IMR-90 (cell line): ENCODE measurements around the gene C9orf50. TPM values are rescaled to one million over a fixed set of nuclear protein-coding genes. Genes with fewer than 3 reads are reported as not detected.

ENCODE experiments used
- ATAC-seq: fragments of 200-7000 bp; cut with Tn5 transposase; 2 replicates; pipeline ENCODE4 v1.9.1; 2020; ENCODE audit warnings: low read depth, mild to moderate bottlenecking, moderate library complexity
- BruUV-seq: library from RNA; stranded (reverse); fragments of 400-500 nt; replicated peaks from 2 replicates; lab custom pipeline; 2021; lab: Mats Ljungman, UMichigan
- CTCF ChIA-PET: fragments of 300-600 bp; formaldehyde crosslinking; extraction: SDS; loops from one replicate; lab custom pipeline; 2021; ENCODE audit warnings: antibody characterized with exemption; lab: Yijun Ruan, JAX
- POLR2A ChIA-PET: fragments of 300-600 bp; sonication (Branson Sonifier 250); formaldehyde crosslinking; loops from one replicate; lab custom pipeline; 2022; ENCODE audit warnings: antibody characterized with exemption; ENCODE audit not compliant: unreplicated experiment; lab: Charles Lee
- DNase-seq: peaks from one replicate; pipeline ENCODE4 v3.0.0; 2013
- H2AFZ ChIP-seq: replicated peaks from 2 replicates; pipeline ENCODE3; 2013; ENCODE audit warnings: low read length, mild to moderate bottlenecking; ENCODE audit not compliant: poor library complexity
- H2AK5ac ChIP-seq: 2 replicates; pipeline ENCODE4 v1.6.1; 2013; ENCODE audit warnings: low read depth, low read length, inconsistent platforms
- H2AK9ac ChIP-seq: replicated peaks from 2 replicates; pipeline ENCODE3; 2013; ENCODE audit warnings: mild to moderate bottlenecking, low read depth, low read length, moderate library complexity; ENCODE audit not compliant: poor library complexity
- H2BK120ac ChIP-seq: 2 replicates; pipeline ENCODE4 v1.6.1; 2013; ENCODE audit warnings: low read depth, low read length, inconsistent platforms
- H2BK15ac ChIP-seq: 3 replicates; pipeline ENCODE4 v1.6.1; 2013; ENCODE audit warnings: low read depth, low read length, inconsistent platforms
- H2BK20ac ChIP-seq: 2 replicates; pipeline ENCODE4 v1.6.1; 2013; ENCODE audit warnings: low read depth, mild to moderate bottlenecking, inconsistent platforms, low read length, moderate library complexity
- H2BK5ac ChIP-seq: 2 replicates; pipeline ENCODE4 v1.6.1; 2013; ENCODE audit warnings: mild to moderate bottlenecking, low read depth, low read length, inconsistent platforms; ENCODE audit not compliant: poor library complexity, severe bottlenecking
- H3K14ac ChIP-seq: replicated peaks from 2 replicates; pipeline ENCODE4 v1.6.1; 2013; ENCODE audit warnings: low read depth, low read length, inconsistent platforms
- H3K18ac ChIP-seq: 2 replicates; pipeline ENCODE4 v1.6.1; 2013; ENCODE audit warnings: low read depth, low read length, control low read depth
- H3K23ac ChIP-seq: 2 replicates; pipeline ENCODE4 v1.6.1; 2013; ENCODE audit warnings: low read depth, low read length, inconsistent platforms
- H3K27ac ChIP-seq: 2 replicates; pipeline ENCODE4 v1.5.1; 2013; ENCODE audit warnings: mild to moderate bottlenecking, control low read depth, low read length; ENCODE audit not compliant: insufficient read depth
- H3K27me3 ChIP-seq: 2 replicates; pipeline ENCODE4 v1.6.1; 2013; ENCODE audit warnings: low read length; ENCODE audit not compliant: control insufficient read depth, insufficient read depth
- H3K36me3 ChIP-seq: 2 replicates; pipeline ENCODE4 v1.6.1; 2013; ENCODE audit warnings: low read length, mixed read lengths; ENCODE audit not compliant: control insufficient read depth, insufficient read depth
- H3K4ac ChIP-seq: 2 replicates; pipeline ENCODE4 v1.6.1; 2013; ENCODE audit warnings: low read depth, low read length, inconsistent platforms
- H3K4me1 ChIP-seq: 2 replicates; pipeline ENCODE4 v1.6.1; 2013; ENCODE audit warnings: low read length, mixed read lengths; ENCODE audit not compliant: control insufficient read depth, insufficient read depth
- H3K4me2 ChIP-seq: 2 replicates; pipeline ENCODE4 v1.6.1; 2013; ENCODE audit warnings: low read depth, mild to moderate bottlenecking, control low read depth, low read length, moderate library complexity
- H3K4me3 ChIP-seq: 2 replicates; pipeline ENCODE4 v1.5.1; 2013; ENCODE audit warnings: low read depth, mild to moderate bottlenecking, control low read depth, low read length, moderate library complexity; ENCODE audit not compliant: insufficient read depth
- H3K56ac ChIP-seq: 2 replicates; pipeline ENCODE4 v1.6.1; 2013; ENCODE audit warnings: low read length, inconsistent platforms; ENCODE audit not compliant: insufficient read depth; ENCODE audit errors: extremely low read depth
- H3K79me1 ChIP-seq, 2 experiments: 2 replicates each; pipeline ENCODE4 v1.6.1; 2013; ENCODE audit warnings: low read length in 2 of 2, inconsistent platforms in 1 of 2, low read depth in 1 of 2
- H3K9ac ChIP-seq: 2 replicates; pipeline ENCODE4 v1.6.1; 2013; ENCODE audit warnings: low read depth, low read length, control low read depth
- H3K9me1 ChIP-seq: 2 replicates; pipeline ENCODE4 v1.6.1; 2013; ENCODE audit warnings: low read length, inconsistent platforms; ENCODE audit not compliant: insufficient read depth
- H3K9me3 ChIP-seq: 2 replicates; pipeline ENCODE4 v1.6.1; 2013; ENCODE audit warnings: low read length; ENCODE audit not compliant: control insufficient read depth, insufficient read depth
- H4K20me1 ChIP-seq: 2 replicates; pipeline ENCODE4 v1.6.1; 2013; ENCODE audit warnings: low read length, inconsistent platforms; ENCODE audit not compliant: insufficient read depth
- H4K5ac ChIP-seq: 2 replicates; pipeline ENCODE4 v1.6.1; 2013; ENCODE audit warnings: mild to moderate bottlenecking, low read depth, low read length, control low read depth
- H4K8ac ChIP-seq, 2 experiments: 2 replicates each; pipeline ENCODE4 v1.6.1; 2013; ENCODE audit warnings: low read depth in 2 of 2, low read length in 2 of 2, control low read depth in 1 of 2, inconsistent platforms in 1 of 2
- H4K91ac ChIP-seq: 2 replicates; pipeline ENCODE4 v1.6.1; 2013; ENCODE audit warnings: low read depth, low read length, inconsistent platforms; ENCODE audit not compliant: insufficient read depth
- BHLHE40 ChIP-seq: fragments of 150-350 bp; IDR thresholded peaks from 2 replicates; pipeline ENCODE4 v1.6.1; 2016; ENCODE audit warnings: mild to moderate bottlenecking, low read depth, low read length
- CEBPB ChIP-seq: IDR thresholded peaks from 2 replicates; pipeline ENCODE4 v1.6.1; 2012; ENCODE audit warnings: low read depth, low read length, improper control_type of control experiment
- CHD1 ChIP-seq: IDR thresholded peaks from 2 replicates; pipeline ENCODE4 v1.6.1; 2012; ENCODE audit warnings: low read depth, low read length, improper control_type of control experiment
- CTCF ChIP-seq: conservative IDR thresholded peaks from 2 replicates; pipeline ENCODE4 v1.5.1; 2012; ENCODE audit warnings: mild to moderate bottlenecking, low read depth, low read length, improper control_type of control experiment
- ELK1 ChIP-seq: fragments of 150-350 bp; IDR thresholded peaks from 2 replicates; pipeline ENCODE4 v1.6.1; 2016; ENCODE audit warnings: low read depth, mild to moderate bottlenecking, low read length, moderate library complexity, borderline replicate concordance
- FOS ChIP-seq: fragments of 150-350 bp; IDR thresholded peaks from 2 replicates; pipeline ENCODE4 v1.6.1; 2016; ENCODE audit warnings: low read depth, low read length
- MAFK ChIP-seq: IDR thresholded peaks from 2 replicates; pipeline ENCODE4 v1.6.1; 2012; ENCODE audit warnings: low read depth, low read length, improper control_type of control experiment
- MAZ ChIP-seq: IDR thresholded peaks from 2 replicates; pipeline ENCODE4 v1.6.1; 2012; ENCODE audit warnings: low read depth, mild to moderate bottlenecking, low read length, improper control_type of control experiment, moderate library complexity, borderline replicate concordance
- MXI1 ChIP-seq: IDR thresholded peaks from 2 replicates; pipeline ENCODE4 v1.6.1; 2012; ENCODE audit warnings: low read depth, mild to moderate bottlenecking, low read length, moderate library complexity, borderline replicate concordance
- NFE2L2 ChIP-seq: fragments of 150-350 bp; IDR thresholded peaks from 2 replicates; pipeline ENCODE4 v1.6.1; 2016; ENCODE audit warnings: low read depth, mild to moderate bottlenecking, low read length
- POLR2A ChIP-seq: IDR thresholded peaks from 2 replicates; pipeline ENCODE4 v1.6.1; 2012; ENCODE audit warnings: mild to moderate bottlenecking, low read depth, low read length
- RAD21 ChIP-seq: IDR thresholded peaks from 2 replicates; pipeline ENCODE4 v1.6.1; 2012; ENCODE audit warnings: low read length, improper control_type of control experiment
- RCOR1 ChIP-seq: IDR thresholded peaks from 2 replicates; pipeline ENCODE4 v1.6.1; 2012; ENCODE audit warnings: mild to moderate bottlenecking, low read length, improper control_type of control experiment; ENCODE audit not compliant: insufficient replicate concordance
- RFX5 ChIP-seq: IDR thresholded peaks from 2 replicates; pipeline ENCODE4 v1.8.0; 2012; ENCODE audit warnings: low read depth, mild to moderate bottlenecking, low read length, moderate library complexity
- SMC3 ChIP-seq: fragments of 150-350 bp; IDR thresholded peaks from 2 replicates; pipeline ENCODE4 v1.6.1; 2016; ENCODE audit warnings: low read depth, mild to moderate bottlenecking, antibody characterized with exemption, low read length, moderate library complexity
- USF2 ChIP-seq: fragments of 150-350 bp; IDR thresholded peaks from 2 replicates; pipeline ENCODE4 v1.6.1; 2017; ENCODE audit warnings: mild to moderate bottlenecking, antibody characterized with exemption, low read length, low read depth
- WGBS, 2 experiments: methylation state at CpG; one replicate each; pipeline versions ENCODE4 v1.1.5 to v1.1.7; 2013; ENCODE audit warnings: missing lambda C conversion rate in 2 of 2; ENCODE audit not compliant: insufficient read length in 1 of 2; ENCODE audit errors: extremely low coverage in 2 of 2; 5-methylcytosine and 5-hydroxymethylcytosine counted together
- dilution Hi-C: fragments of 300-500 bp; cut with HindIII; formaldehyde crosslinking; loops from one replicate; pipeline ENCODE4 v1.14.3; 2018; ENCODE audit warnings: low sequenced_read_pairs; ENCODE audit not compliant: unreplicated experiment
- in situ Hi-C: fragments of 300-500 bp; cut with MboI; formaldehyde crosslinking; loops from 3 replicates; pipeline ENCODE4 v1.14.3; 2019; ENCODE audit warnings: low sequenced_read_pairs, inconsistent platforms, mixed read lengths
- intact Hi-C: fragments of 100-400 bp; cut with micrococcal nuclease; formaldehyde crosslinking; loops from 2 replicates; pipeline ENCODE4 v1.10.0; 2022
- polyA plus RNA-seq, 3 experiments: library from polyadenylated mRNA; depleted of rRNA; stranded (reverse); fragments of >200 nt; gene quantifications; 2 replicates each; pipeline ENCODE4 v1.2.3, GENCODE V29; 2012; ENCODE audit warnings: low replicate concordance in 1 of 3
- total RNA-seq: library from RNA; depleted of rRNA; stranded (reverse); fragments of >200 nt; gene quantifications from 2 replicates; pipeline ENCODE4 v1.2.3, GENCODE V29; 2012

C9orf50 gene
- total and polyA plus RNA-seq, 2 of the 4 experiments (the other 2 are of a cell fraction) = 0.09 TPM; not detected in 1

DNA sequence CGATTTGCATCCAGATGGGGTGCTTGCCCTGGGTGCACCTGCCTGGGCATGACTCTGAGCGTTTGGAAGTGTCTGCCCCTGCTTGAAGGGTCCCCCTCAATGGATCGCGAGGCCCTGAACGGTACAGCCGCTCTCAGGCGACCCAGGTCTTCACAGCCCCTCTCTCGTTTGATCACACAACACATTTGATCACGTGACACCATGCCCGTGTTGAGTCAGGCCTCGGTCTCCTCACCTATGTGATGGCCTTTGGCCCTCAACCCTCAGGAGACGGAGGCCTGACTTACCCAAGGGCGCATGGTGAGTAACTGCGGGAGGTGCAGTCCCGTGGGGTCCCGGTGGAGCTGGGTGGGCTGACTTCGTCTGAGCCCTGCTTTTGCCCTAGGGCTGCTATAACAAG is 24.0 kb upstream of the C9orf50 start:
- Histone ChIP-seq H3K9me1 (peaks cover 6% of the 10 kb centered on the region), H3K18ac (no peak overlapping the region), H3K14ac (no peak overlapping the region), H3K9me3 (no peaks in the 10 kb centered on the region), H2AK5ac (peak overlapping the region; percentile 36; the same call in 1 of the 2 replicates), H2AK9ac (peak overlapping the region; percentile 11), H3K27ac (no peak overlapping the region), H4K20me1 (peaks cover 17% of the 10 kb centered on the region), H2BK20ac (no peak overlapping the region), H4K91ac (no peak overlapping the region), H3K4me3 (no peak overlapping the region), H4K5ac (no peak overlapping the region), H4K8ac (no peak overlapping the region), H3K79me1 (peaks cover 0 to 25% of the 10 kb centered on the region in 2 experiments; a peak in 2 of 4 replicates), H3K4me1 (peaks cover 19% of the 10 kb centered on the region), H3K23ac (no peak overlapping the region), H2BK5ac (no peak overlapping the region), H3K4ac (no peak overlapping the region), H2BK15ac (no peak overlapping the region), H3K36me3 (no peaks in the 10 kb centered on the region), H2BK120ac (no peak overlapping the region), H3K56ac (no peak overlapping the region), H3K9ac (no peak overlapping the region), H3K4me2 (no peak overlapping the region), H2AFZ (no peak overlapping the region), H3K27me3 (no peaks in the 10 kb centered on the region)
- BruUV-seq = no TSS peak
- TF ChIP-seq CTCF (no peak), MAZ (no peak), CHD1 (no peak), MAFK (no peak), CEBPB (no peak), ELK1 (no peak), NFE2L2 (no peak), USF2 (no peak), FOS (no peak), RAD21 (no peak), POLR2A (no peak), RCOR1 (no peak), SMC3 (no peak), RFX5 (no peak), BHLHE40 (no peak), MXI1 (no peak)
- POLR2A ChIA-PET = interaction anchor here (0.5 kb wide), 1 partner anchor 17 kb away, joined by 3 read pairs; no protein-coding TSS in a partner anchor
- in situ Hi-C loops = no loop called here
- intact Hi-C loops = no loop called here
- dilution Hi-C loops = no loop called here
- ATAC-seq (no peak), DNase-seq (no peak)
- 55% methylated on average over 7 of the region's 17 CpGs; no CpG with 5 or more reads in 1 of the 2 experiments for WGBS, 2 experiments
- CTCF ChIA-PET = no interaction called here
